IPS-18c (cell line): ENCODE measurements around the gene RTL10.

Experiments used
- H3K4me3 ChIP-seq: 2 replicates; pipeline ENCODE4 v1.7.0; 2013; ENCODE audit warnings: low read depth, mild to moderate bottlenecking, low read length, moderate library complexity; ENCODE audit not compliant: insufficient read depth
- H3K9me3 ChIP-seq: one replicate; pipeline ENCODE4 v1.6.1; 2013; ENCODE audit warnings: mild to moderate bottlenecking, low read length, moderate library complexity; ENCODE audit not compliant: control insufficient read depth, insufficient read depth

Gene RTL10

GRCh38 chr22:19824212-19824925, 30.3 kb downstream of the RTL10 start:
- H3K4me3 ChIP-seq = no peak overlapping the region

DNA sequence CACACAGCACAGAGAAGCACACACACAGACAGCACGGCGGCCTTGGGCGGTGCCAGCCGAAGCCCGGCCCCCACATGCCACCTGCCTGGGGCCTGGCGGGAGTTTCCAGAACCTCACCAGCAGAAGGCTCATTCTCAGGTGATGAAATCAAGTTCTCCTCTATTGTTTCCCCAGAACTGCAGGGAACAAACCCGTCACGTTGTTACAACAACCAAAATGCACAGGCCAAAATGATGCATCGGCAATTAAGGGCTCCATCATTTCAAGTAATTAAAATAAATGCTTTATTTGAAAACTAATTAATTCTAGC, 30.8 kb downstream of the RTL10 start:
- Histone ChIP-seq H3K9me3 (no peaks in the 10 kb centered on the region), H3K4me3 (no peak overlapping the region)

More at GRCh38 chr22:19824212-19824925, 30.3 kb downstream of the RTL10 start:
- no peaks in the 10 kb centered on the region for H3K9me3 ChIP-seq

- Histone ChIP-seq H3K9me3 (no peaks in the 10 kb centered on the region), H3K4me3 (no peak overlapping the region)
Observed at GRCh38 chr22:19823191-19823901, 31.3 kb downstream of the RTL10 start.

DNA sequence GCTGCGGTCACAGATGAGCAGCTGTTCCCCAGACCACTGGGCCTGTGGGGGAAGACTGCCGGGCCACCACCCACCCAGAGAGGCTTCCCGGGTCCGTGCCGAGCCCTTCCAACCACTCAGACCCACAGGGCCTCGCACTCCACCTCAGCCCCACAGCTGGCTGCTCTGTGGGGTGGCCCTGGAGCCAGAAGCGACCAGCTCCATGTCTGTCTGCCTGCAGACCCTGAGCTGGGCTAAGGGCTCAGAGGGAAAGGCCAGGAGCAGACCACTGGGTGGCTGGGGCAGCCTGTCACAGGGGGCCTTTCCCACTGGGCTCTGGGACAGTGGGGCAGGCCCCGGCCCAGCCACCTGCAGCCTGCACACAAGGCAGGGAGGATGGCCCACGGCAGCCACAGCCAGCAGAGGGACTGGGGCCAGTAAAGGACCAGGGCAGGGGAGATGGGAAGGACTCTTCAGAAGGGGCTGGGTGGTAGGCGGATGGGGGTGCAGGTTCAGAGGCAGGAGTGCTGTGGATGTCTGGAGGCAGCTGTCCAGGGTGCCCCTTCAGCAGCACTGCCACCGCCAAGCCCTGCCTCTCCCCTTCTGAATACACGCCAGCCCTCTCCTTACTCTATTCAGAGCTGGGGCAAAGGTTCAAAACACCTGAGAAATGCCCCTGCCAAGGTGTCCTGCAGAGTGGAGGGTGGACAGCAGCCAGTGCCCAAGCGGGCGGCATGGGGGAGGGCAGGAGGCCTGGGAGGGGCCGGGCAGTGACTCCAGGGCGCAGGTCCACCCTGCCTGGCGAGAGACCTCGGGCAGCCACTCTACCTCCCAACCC, 32.2 kb downstream of the RTL10 start:
- H3K9me3 ChIP-seq = no peaks in the 10 kb centered on the region
- no peak overlapping the region for H3K4me3 ChIP-seq

- no peaks in the 10 kb centered on the region for H3K9me3 ChIP-seq
- H3K4me3 ChIP-seq = no peak overlapping the region
Observed at GRCh38 chr22:19821523-19822300, 33.0 kb downstream of the RTL10 start.

DNA sequence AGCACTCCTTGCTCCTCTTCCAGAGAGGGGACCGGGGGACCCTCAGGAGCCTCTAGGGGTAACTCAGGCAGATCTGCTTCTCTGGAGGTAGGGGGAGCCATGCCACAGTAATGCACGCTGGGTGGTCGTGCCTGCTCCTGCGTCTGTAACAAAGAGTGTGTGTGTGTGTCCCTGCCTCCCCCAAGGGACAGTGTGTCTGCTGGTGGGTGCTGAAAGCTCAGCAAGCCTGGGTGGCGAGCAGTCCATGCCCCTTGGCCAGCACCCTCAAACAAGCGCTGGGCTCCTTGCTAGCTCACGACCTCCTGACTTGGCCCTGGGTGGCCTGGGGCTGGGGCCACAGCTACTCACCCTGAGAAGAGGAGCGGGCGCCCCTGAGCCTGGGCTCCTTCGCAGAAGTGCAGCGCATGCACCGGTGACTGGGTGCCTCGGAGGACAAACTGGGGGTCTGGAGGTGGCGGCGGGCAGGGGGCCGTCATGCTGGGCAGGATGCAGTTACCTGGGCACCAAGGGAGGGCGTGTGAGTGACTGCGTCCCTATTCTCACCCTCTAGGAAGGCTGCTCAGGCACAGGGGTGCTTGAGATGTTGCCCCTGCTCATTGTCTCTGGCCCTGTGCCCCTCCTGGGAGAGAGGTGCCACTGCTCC, 33.7 kb downstream of the RTL10 start:
- no peaks in the 10 kb centered on the region for H3K9me3 ChIP-seq
- H3K4me3 ChIP-seq = no peak overlapping the region

DNA sequence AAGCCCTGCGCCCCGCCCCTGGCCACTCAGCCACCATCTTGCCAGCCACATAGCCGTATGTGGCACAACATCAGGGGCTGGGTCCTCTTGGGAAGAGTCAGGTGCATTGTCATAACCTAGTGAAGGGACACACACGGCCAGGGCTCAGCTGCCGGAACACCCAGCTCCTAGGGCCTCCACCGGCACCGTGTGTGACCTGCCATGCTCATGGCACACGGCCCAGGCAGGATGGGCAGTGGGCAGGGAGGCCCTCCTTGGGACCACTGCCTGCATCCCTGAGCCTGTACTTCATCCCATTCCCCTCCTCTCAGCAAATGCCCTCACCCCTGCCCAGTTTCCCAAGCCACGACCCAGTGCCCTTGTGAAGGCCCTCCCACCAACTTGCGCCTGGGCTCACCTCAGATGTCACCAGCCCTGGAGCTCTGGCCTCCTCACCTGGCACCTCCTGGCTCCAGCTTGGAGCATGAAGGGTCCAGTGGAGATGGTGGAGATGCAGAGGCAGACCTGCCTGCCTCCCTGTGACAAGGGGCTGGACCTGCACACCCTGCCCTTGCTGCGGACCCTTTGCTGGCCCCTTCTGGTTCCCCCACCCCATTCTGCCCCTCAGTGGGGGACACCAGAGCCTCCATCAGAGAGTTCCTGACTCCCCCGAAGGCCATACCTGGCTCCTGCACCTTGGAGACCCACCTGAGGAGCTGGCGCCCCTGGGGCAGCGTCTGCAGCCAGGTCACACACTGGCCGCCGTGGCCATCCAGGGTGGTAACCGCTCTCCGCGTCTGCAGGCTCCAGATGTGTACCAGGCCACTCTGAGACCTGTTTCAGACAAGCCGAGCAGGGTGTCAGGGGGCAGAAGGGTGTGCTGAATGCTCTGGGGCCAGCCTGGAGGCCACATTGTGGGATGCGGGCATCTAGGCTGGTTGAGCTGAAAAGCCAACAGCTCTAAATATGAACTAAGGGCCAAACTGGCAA, 34.5 kb downstream of the RTL10 start:
- H3K4me3 ChIP-seq = no peak overlapping the region

DNA sequence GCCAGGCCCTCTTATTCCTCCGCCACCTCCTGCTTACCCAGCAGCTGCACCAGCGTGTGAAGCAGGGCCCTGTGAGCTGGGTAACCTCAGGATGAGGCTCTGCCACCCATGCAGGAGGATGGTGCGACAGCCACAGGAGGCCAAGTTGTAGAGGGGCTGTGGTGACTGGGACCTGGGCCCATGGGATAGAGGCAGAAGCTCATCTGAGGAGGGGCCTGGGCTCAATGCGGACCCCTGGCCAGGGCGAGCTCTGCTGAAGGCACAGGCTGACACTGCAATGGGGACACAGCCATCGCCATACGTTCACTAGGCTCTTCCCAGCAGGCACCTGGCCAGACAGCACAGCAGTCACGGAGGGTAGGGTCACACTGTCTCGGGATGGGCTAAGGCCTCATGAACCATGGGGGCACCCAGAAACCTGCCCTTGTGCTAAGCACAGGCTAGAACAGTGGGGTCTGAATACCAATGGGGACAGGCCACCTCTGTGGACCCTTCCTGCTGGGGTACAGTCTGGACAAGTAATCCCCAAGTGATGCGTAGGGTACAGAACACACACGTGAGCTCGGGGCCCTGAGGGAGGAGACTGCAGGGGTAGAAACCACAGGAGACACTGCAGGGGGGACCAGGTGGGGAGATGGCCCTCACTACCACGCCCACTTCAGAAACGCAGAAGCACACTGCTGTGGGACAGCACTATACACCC, 35.3 kb downstream of the RTL10 start:
- Histone ChIP-seq H3K9me3 (no peaks in the 10 kb centered on the region), H3K4me3 (no peak overlapping the region)

More for the DNA sequence above, 34.5 kb downstream of the RTL10 start:
- no peaks in the 10 kb centered on the region for H3K9me3 ChIP-seq

- no peaks in the 10 kb centered on the region for H3K9me3 ChIP-seq
Observed at GRCh38 chr22:19818324-19819207, 36.1 kb downstream of the RTL10 start.

DNA sequence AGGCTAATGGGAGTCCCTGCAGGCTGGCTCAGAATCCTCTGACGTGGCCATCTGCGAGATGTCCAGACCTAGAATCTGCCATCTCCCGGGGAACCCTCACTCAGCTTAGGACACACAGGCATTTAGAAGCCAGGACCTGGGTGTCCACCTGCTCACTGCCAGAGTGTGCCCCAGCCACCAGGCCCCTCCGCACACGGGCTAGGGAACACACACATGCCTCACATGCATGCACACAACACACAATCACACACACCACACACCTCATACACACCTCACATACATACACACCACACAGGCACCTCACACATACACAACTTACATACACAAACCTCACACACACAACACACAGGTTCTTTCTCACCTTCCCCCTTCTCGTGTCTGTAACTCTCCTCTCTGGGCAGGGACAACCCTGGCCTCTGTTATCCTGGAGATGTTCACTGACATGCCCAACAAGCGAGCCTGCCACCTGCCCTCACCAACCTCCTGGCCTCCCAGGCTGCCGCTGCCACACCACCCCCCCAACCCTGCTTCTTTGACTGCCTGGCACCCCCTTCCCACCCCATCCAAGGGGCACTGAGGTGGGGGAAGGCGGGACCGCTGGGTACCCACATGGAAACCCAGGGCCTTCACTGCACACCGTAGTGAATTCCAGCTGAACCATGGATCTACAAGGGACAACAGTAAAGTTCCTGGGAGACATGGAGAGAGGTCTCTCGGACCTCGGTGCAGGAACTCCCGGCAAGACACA, 38.1 kb downstream of the RTL10 start:
- no peaks in the 10 kb centered on the region for H3K9me3 ChIP-seq

More at GRCh38 chr22:19818324-19819207, 36.1 kb downstream of the RTL10 start:
- H3K4me3 ChIP-seq = no peak overlapping the region

GRCh38 chr22:19815823-19816290, 38.8 kb downstream of the RTL10 start:
- Histone ChIP-seq H3K4me3 (no peak overlapping the region), H3K9me3 (no peaks in the 10 kb centered on the region)

More for the DNA sequence above, 38.1 kb downstream of the RTL10 start:
- no peak overlapping the region for H3K4me3 ChIP-seq

GRCh38 chr22:19815093-19815822, 39.4 kb downstream of the RTL10 start:
- H3K4me3 ChIP-seq = no peak overlapping the region
- no peaks in the 10 kb centered on the region for H3K9me3 ChIP-seq

DNA sequence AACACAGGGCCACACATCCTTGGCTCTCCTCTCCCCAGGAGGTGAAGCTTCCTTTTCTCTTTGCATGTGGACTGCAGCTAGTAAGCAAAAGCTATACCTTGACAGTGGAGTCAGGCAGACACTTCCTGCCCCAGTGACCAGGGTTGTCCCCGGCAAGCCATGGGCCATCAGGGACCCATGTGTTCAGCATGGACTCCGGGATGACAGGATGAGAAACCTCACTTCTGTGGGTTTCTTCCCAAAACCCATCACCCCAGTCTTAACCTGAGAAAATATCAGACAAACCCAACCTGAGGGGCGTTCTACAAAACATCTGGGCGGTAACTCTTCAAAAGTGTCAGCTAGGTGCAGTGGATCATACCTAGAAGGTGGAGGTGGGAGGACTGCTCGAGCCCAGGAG, 40.2 kb downstream of the RTL10 start:
- no peak overlapping the region for H3K4me3 ChIP-seq

More for the DNA sequence above, 40.2 kb downstream of the RTL10 start:
- H3K9me3 ChIP-seq = no peaks in the 10 kb centered on the region
